Measurements from ENCODE around the gene CAMK2D. TPM values are rescaled to one million over a fixed set of nuclear protein-coding genes. Genes with fewer than 3 reads are reported as not detected.

Gene CAMK2D
- total RNA-seq, 2 experiments from 2014 or later: 29.9 to 32.9 TPM

GRCh38 chr4:113522433-113522832, 239.1 kb downstream of the CAMK2D start:
- intact Hi-C loops (cut with DNase I, micrococcal nuclease): no loop called here
- H3K27me3 ChIP-seq (ENCODE audit: control insufficient read depth in 1 of 2, insufficient read depth in 2 of 2, low read length in 2 of 2): no peaks in the 10 kb centered on the region
- DNase-seq (no peak), ATAC-seq (ENCODE audit: poor library complexity) (no peak)
- H3K36me3 ChIP-seq (ENCODE audit: insufficient read depth, low read length): peaks cover 38% of the 10 kb centered on the region
- Mint-ChIP-seq H3K36me3 (ENCODE audit: low read depth) (peaks cover 83% of the 10 kb centered on the region), H3K4me3 (no peak overlapping the region), H3K27me3 (no peaks in the 10 kb centered on the region), H3K4me1 (ENCODE audit: low read depth) (no peaks in the 10 kb centered on the region), H3K27ac (no peak overlapping the region), H3K9me3 (no peaks in the 10 kb centered on the region)
- no peaks in the 10 kb centered on the region for H3K4me1 ChIP-seq (ENCODE audit: insufficient read depth, low read length)
- TF ChIP-seq CTCF (IDR thresholded peaks at IDR 0.05): no peak
- CTCF ChIA-PET: no interaction called here
- H3K27ac ChIP-seq (ENCODE audit: low read depth in 1 of 2, low read length in 2 of 2): no peak overlapping the region
- H3K9me3 ChIP-seq (ENCODE audit: control insufficient read depth in 1 of 2, insufficient read depth in 1 of 2, low read length in 2 of 2): no peaks in the 10 kb centered on the region
- POLR2A ChIA-PET: interaction anchor here (0.8 kb wide), 1 partner anchor 934 kb away, joined by 3 read pairs; no protein-coding TSS in a partner anchor
- no peak overlapping the region for H3K4me3 ChIP-seq (ENCODE audit: low read length)

DNA sequence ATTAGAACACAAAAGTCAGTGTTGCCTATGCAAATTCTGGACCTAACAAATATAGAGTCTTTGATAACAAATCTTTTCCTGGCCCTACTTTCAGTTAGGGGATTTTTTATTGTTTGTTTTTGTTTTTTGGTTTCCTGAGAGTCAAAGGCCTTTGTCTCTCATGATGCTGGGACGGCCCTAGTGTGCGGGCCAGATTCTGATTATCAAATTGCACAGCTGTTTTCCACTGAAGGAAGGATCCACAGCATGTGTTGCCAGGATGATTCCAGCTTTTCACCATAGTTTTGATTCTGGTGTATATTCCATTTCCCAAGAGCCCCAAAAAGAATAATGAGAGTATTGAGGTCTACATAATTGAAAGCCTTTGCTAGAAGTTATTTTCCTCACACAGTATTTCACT, 248.2 kb downstream of the CAMK2D start:
- Histone ChIP-seq H3K4me3 (ENCODE audit: low read length) (no peak overlapping the region), H3K9me3 (ENCODE audit: control insufficient read depth in 1 of 2, insufficient read depth in 1 of 2, low read length in 2 of 2) (no peaks in the 10 kb centered on the region), H3K4me1 (ENCODE audit: insufficient read depth, low read length) (no peaks in the 10 kb centered on the region), H3K36me3 (ENCODE audit: insufficient read depth, low read length) (peaks cover 63% of the 10 kb centered on the region), H3K27me3 (ENCODE audit: control insufficient read depth in 1 of 2, insufficient read depth in 2 of 2, low read length in 2 of 2) (no peaks in the 10 kb centered on the region), H3K27ac (ENCODE audit: low read depth in 1 of 2, low read length in 2 of 2) (no peak overlapping the region)
- no peaks in the 10 kb centered on the region for H3K27me3 Mint-ChIP-seq
- no peaks in the 10 kb centered on the region for H3K9me3 Mint-ChIP-seq
- no peak for ATAC-seq (ENCODE audit: poor library complexity)
- TF ChIP-seq CTCF (IDR thresholded peaks at IDR 0.05): no peak
- H3K27ac Mint-ChIP-seq: no peak overlapping the region
- CTCF ChIA-PET: no interaction called here
- POLR2A ChIA-PET: no interaction called here
- no peak for DNase-seq
- intact Hi-C loops (cut with DNase I, micrococcal nuclease): no loop called here
- H3K4me3 Mint-ChIP-seq: no peak overlapping the region
- H3K4me1 Mint-ChIP-seq (ENCODE audit: low read depth): no peaks in the 10 kb centered on the region
- H3K36me3 Mint-ChIP-seq (ENCODE audit: low read depth): peaks cover 76% of the 10 kb centered on the region

- H3K36me3 ChIP-seq (ENCODE audit: insufficient read depth, low read length): peaks cover 65% of the 10 kb centered on the region
- H3K27me3 Mint-ChIP-seq: no peaks in the 10 kb centered on the region
- peaks cover 76% of the 10 kb centered on the region for H3K36me3 Mint-ChIP-seq (ENCODE audit: low read depth)
- H3K9me3 ChIP-seq (ENCODE audit: control insufficient read depth in 1 of 2, insufficient read depth in 1 of 2, low read length in 2 of 2): no peaks in the 10 kb centered on the region
- H3K9me3 Mint-ChIP-seq: no peaks in the 10 kb centered on the region
- no peak overlapping the region for H3K4me3 Mint-ChIP-seq
- H3K27me3 ChIP-seq (ENCODE audit: control insufficient read depth in 1 of 2, insufficient read depth in 2 of 2, low read length in 2 of 2): no peaks in the 10 kb centered on the region
- ChIA-PET POLR2A (no interaction called here), CTCF (no interaction called here)
- no peaks in the 10 kb centered on the region for H3K4me1 Mint-ChIP-seq (ENCODE audit: low read depth)
- no peak overlapping the region for H3K4me3 ChIP-seq (ENCODE audit: low read length)
- intact Hi-C loops (cut with DNase I, micrococcal nuclease): no loop called here
- DNase-seq (no peak), ATAC-seq (ENCODE audit: poor library complexity) (no peak)
- H3K27ac Mint-ChIP-seq: no peak overlapping the region
- H3K27ac ChIP-seq (ENCODE audit: low read depth in 1 of 2, low read length in 2 of 2): no peak overlapping the region
- no peaks in the 10 kb centered on the region for H3K4me1 ChIP-seq (ENCODE audit: insufficient read depth, low read length)
- TF ChIP-seq CTCF (IDR thresholded peaks at IDR 0.05): no peak
Observed at GRCh38 chr4:113512880-113513279, 248.7 kb downstream of the CAMK2D start.

Data from CD4-positive, alpha-beta T cell (primary cell).